Fibroblast of skin of right biceps (primary cell): ENCODE results near the gene RNF115.
"Not testable (repeated sequence)": the region's sequence is repeated elsewhere in the genome, so short reads cannot be mapped to it uniquely, and the experiment has no call there.

Experiments used
- DNase-seq: peaks from one replicate; pipeline ENCODE4 v3.0.0-alpha.2; 2013

Gene RNF115

DNA sequence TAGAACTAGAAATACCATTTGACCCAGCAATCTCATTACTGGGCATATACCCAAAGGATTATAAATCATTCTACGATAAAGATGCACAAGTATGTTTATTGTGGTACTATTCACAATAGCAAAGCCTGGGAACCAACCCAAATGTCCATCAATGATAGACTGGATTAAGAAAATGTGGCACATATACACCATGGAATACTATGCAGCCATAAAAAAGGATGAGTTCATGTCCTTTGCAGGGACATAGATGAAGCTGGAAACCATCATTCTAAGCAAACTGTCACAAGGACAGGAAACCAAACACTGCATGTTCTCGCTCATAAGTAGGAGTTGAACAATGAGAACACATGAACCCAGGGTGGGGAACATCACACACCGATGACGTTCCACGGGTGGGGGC, 97.7 kb downstream of the RNF115 start:
- DNase-seq: not testable (repeated sequence)

DNA sequence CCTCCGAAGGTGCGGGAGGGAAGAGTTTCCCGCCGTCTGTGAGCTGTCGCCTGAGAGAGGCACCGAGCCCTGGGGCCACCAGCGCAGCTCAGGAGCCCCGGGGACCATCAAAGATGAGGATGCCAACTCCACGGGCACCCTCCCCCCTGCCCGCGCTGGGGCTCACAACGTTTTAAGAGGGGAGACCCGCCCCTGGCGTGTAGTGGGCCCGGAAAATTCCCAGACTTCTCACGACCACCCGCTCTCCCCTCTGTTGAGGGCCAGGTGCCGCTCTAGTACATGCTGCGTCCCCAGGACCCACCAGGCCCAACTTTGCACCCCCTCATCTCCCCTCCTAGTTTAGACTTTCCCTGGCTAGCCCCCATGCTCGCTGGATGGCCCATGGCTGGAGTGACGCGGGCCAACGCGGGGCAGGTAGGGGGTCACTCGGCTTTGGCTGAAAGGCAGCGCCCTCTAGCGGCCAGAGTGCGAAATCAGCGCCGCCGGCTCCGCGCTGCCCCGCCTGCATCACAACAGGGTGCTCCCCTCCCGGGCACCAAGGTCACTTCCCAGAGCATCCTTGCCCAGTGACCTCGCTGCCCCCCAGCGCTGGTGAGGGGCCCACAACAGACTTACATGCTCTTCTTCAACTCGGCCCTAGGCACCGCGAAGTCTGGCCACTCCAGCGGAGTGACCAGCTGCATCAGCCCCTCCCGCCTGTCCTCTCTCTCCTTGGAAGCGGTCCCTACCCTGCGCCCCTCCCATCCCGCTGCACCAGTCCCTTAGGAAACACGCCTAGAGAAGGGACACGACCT, 102.8 kb downstream of the RNF115 start:
- DNase-seq: peak; percentile 67

DNA sequence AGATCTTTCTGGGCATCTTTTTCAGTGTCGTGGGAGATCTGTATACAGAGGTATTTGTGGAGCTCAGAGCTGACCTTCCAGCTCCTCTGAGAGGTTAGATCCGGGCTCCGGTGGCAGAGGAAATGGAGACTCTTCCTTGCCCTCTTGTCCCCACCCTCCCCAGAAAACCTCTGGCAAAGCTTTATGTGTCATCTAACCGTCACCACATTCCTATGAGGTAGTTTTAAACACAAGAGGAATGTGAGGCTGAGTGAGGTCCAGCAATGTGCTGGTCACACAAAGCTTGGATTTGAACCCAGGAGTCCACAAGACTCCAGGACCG, 103.4 kb downstream of the RNF115 start:
- peak; percentile 91 for DNase-seq

DNA sequence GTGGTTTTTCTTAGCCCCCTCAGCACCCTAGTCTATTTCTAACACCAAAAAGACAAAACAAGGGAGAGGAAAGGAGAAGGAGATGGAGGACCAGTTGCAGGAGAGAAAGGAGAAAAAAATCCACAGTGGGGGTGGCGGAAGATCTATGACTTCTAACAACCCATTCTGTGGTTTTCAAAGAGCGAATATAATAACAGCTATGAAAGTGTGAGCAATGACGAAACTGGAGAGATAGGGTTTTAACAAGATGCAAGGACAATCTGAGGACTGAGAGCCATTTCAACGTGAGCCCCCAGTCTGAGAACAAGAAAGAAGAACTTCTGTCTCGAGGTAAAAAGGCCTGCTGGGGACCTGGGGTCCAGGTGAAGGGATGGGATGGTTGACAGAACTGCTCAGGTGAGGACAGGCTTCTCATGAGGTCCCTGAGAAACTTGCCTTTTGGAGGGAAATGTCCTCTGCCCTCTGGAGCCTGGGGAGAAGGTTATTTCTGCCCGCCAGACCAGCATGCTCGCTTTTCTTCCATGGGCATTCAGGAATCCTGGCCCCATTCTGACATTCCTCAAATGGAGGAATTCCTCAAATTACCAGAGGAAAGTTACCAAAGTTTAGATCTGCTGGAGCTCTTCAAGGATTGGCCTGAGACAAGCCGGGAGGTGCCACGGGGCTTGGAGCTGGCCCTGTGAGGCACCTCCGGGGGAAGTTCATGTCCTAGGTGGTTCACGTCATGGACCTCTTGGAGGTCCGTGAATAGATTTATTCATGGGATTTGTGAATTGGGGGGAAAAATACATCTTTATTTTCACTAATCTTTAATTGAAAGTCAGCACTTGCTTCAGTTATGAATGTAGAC, 104.4 kb downstream of the RNF115 start, which contains the start of gene CD160:
CD160 (plus strand) TSS at position 270 of the 850 bp plus-strand sequence. CDS start 8,829 bp downstream, outside the sequence.
- no peak for DNase-seq

DNA sequence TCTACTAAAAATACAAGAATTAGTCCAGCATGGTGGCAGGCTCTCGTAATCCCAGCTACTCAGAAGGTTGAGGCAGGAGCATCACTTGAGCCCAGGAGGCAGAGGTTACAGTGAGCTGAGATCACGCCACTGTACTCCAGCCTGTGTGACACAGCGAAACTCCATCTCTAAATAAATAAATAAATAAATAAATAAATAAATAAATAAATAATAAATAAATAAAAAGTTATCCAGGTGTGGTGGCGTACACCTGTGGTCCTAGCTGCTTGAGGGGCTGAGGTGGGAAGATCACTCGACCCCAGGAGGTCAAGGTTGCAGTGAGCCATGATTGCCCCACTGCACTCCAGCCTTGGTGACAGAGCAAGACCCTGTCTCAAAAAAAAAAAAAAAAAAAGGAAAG, 105.4 kb downstream of the RNF115 start:
- not testable (repeated sequence) for DNase-seq

DNA sequence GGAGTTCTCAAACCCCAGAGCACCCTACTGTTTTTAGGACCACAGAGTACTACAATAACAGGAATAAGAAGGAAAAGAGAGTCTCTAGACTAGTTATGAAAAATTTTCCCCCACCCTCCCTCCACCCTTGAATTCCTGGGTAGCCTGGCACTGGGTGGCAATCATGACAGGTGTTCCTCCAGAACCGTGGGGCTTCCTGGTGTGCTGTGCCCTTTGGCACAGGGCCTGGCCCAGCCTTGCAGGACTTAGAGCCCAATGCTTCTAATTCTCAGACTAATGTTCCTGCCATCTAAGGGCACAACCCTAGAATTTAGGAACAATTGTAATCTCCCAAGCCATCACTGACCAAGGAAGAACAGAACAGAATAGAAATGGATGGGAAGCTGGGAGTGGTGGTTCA, 106.1 kb downstream of the RNF115 start:
- DNase-seq: no peak

DNA sequence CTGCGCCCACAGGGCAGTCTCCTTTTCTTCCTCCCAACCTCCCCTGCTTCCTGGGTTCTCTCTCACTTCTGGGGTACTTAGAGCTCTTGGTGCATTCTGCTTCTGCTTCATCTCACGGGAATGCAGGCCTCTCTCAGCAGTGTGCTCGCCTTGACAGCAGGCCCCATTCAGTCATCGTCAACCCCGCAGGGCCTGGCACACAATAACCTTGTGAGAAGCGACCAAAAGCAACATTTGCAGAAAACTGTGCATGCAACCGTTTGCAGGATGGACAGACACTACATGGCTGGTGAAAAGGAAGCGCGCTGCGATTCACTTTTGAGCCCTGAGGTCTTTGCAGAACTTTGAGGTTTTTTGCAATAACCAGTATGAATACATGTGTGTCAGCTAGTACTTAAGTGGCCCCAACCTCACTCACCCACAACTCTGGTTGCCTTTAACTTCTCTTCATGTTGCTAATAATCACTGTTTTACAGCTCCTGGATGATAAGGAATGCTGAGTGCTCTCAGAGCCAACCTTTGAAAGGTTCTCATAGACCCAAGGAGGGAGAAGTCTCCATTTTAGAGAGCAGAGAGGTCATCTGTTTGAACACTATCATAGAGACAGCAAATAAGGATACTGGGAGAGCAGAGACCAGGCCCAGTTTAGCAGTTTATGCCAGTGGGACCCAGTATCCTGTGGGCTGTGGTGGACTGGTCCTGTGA, 107.1 kb downstream of the RNF115 start:
- DNase-seq: no peak

DNA sequence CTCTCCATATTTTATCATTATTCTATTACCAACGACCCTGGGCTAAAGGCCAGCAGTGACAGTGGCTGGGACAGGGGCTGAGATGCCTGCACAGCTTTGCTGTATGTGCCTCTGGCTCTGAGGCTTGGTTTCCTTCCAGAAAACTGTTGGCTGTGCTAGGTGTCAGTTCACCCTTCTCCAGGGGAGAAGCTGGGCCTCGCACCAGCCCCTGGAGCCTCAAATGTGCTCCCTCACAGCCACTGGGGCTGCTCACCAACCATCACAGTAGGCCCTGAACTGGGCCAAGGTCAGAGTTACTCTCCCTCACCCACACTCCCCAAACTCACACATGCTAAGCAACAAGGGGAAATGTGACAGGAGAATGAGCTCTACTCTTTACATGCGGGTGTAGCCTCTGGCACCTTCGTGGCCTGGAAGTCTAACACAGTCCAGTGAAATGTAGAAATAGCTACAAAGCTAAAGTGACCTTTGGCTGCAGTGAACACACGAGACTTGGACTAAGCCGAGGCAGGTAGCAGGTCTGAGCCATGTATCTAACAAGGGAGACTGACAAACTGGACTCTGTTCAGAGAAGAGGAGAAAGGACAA, 109.3 kb downstream of the RNF115 start:
- no peak for DNase-seq

DNA sequence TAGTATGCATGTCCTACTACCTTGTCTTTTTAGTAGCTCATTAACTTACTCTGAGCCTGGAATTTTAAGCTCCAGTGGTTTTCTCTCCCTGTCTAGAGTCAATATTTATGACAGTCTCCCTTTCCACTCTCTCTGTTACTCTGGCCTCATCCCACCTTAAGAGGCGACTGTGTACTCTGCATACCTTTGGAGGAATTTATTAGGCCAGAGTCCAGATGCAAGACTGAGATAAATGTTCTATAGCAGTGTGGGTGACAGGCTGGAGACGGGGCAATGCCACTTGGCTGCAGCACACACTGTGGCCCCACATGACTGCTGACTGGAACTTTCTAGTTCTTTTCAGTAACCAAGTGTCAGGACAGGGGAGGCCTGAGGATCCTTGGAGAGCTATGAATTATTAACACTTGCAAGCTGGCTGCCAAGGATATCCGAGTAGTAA, 112.7 kb downstream of the RNF115 start:
- DNase-seq: no peak

DNA sequence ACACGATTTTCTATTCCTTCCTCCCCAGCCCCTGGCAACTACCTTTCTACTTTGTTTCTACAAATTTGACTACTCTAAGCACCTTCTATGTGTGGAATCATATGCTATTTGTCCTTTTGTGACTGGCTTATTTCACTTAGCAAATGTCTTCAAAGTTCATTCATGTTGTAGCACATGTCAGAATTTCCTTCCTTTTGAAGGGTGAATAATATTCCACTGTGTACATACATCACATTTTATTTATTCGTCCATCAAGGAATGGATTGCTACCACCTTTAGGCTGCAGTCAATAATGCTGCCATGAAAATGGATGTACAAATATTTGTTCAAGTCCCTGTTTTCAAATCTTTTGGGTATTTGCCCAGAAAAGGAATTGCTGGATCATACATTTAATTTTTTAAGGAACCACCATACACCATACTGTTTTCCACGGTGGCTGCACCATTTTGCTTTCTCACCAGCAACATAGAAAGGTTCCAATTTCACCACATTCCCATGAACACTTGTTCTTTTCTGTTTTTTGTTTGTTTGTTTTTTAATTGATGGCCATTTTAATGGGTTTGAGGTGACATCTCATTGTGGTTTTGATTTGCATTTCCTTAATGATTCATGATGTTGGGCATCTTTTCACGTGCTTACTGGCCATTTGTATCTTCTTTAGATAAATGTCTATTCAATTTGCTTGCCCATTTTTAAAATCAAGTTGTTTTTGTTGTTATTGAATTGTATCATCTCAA, 113.4 kb downstream of the RNF115 start:
- no peak for DNase-seq

DNA sequence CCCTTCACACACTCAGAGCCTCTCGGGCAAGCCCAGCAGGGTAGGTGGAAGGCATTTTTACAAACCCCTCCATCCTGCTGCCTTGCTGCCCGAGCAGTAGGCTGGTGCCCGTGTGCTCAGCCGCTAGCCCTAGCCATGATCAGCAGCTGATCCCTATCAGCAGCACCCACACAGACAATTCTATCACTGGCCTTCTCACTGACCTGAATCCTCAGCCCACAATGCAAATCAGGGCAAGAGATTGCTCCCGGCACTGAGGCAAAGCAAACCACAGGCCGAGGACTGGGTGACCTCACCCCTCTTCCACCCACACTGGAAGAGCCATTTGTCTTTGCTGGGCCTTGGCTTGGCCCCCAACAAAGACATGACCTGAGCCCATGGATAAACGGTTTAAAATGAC, 115.8 kb downstream of the RNF115 start:
- no peak for DNase-seq

DNA sequence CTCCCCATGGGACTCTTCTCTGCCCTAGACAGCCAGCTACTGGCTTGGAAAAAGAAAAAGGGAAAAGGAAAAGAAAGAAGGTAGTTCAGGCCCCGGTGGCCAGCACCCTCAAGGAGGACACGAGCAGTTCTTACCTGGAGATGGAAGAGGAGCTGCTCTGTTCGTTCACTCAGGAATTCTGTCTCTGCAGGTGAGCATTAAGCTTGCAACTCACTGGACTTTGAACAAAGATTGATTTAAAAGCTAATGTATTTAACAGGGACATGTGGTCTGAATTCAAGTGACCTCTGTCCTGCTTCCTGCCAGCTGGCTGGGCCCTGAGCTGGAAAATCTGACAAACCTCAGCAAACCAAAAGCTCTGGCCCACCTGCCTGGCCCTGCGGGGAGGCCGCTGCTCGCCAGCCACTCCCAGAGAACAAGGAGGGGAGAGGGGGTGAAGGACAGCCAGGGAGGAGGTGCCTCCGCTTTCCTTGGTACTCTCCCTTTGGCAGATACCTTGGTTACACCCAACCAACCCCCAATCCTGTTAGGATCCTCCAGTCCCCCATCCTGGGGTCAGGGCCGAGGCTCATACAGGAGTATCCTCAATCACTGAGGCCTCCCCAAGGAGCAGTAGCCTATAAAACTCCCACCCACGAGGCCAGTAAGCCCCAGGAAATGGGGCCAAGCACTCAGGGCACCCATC, 116.6 kb downstream of the RNF115 start, which contains the start of gene PDZK1:
PDZK1 (minus strand) TSS at position 186 of the 685 bp plus-strand sequence. CDS start 19,347 bp downstream, outside the sequence.
- no peak for DNase-seq

DNA sequence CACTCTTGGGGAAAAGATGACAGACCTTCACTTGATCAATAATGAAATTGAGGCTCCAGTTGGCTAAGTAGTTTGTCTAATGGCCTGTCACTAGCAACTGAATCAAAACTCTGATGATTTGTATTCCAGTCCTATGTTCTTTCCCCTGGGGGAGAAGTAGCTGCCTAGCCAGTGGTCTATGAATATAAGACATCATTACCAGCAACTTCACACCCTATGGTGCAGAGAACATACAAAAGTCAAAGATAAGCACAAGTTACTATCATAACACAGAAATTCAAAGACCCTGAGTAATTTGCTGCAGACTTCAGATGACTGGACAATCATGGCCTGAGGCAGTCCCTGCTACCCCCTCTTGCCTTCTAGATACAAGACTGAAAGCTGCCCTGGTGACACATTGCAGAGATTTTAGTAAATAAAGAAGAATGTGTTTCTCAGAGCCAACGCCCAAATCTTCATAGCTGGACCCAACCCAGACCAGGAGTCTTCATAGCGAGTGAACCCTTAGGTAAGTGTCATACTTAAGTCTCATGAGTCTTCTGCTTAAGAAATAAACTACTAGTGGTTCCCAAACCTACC, 117.7 kb downstream of the RNF115 start:
- peak; percentile 61 for DNase-seq

DNA sequence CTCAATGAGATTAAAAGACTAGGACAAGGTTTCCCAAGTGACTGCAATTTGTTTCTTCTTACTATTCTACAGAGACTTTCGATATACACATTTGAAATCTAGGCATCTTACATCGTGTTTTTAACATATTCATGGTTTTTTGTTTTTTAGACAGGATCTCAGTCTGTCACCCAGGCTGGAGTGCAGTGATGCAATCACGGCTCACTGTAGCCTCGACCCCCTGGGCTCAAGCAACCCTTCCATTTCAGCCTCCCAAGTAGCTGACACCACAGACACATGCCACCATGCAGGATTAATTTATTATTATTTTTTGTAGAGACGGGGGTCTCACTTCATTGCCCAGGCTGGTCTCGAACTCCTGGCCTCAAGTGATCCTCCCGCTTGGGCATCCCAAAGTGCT, 118.3 kb downstream of the RNF115 start:
- DNase-seq: no peak

DNA sequence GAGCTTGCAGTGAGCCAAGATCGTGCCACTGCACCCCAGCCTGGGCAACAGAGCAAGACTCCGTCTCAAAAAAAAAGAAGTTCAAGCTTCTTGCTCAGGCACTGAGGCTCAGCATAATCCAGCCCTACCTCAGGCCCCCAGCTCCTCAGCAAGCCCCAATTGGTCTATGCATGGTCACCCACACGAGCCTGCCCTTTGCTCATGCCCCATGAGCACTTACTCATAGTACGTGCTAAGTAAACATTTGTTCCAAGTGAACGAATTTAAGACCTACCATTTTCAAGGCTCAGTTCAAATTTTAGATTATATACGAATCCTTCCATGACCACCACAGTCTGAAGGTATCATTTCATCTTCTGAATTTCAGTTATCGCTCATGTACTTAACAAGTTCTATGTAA, 121.1 kb downstream of the RNF115 start:
- DNase-seq: no peak

DNA sequence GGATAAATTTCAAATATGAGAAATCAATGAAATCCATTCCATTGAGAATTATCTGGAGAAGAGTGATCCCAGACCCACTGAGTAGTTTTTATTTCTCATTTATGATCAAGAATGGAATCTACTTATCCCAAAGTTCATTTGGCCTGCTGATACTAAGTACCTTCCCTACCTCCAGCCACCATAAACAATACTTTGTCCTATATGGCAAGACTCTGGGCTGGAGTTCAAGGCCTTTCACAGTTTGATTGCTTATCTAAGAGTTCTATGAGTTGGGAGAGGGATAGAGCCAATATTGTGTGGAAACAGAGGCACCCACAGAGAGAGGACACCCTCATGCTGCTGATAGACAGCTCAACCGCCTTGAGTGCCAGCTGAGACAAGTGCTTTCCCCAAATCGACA, 121.8 kb downstream of the RNF115 start:
- no peak for DNase-seq

DNA sequence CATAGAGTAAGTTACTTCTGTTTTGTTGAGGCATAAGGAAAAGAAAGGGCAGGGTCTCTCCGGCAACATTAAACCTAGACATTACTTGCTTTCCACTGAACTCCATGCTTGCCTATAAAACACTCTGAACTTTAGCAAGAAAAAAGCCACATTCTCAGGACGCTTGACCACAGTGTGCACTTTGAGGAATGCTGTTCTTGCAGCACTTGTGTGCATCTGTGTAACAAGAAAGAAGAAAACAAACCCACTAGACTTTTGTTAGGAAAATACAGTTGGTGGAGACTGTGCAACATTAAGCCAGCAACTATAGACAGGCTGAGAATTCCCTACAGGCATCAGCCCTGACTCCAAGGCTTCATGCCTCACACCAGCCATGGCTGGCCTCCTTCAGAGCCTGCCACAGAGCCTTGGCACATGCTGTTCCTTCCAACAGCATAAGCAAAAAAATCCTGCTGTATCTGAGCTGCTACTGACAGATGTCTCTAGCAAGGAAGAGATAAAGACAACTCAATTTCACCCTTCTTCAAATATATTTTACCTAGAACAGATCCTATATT, 122.5 kb downstream of the RNF115 start:
- DNase-seq: no peak

DNA sequence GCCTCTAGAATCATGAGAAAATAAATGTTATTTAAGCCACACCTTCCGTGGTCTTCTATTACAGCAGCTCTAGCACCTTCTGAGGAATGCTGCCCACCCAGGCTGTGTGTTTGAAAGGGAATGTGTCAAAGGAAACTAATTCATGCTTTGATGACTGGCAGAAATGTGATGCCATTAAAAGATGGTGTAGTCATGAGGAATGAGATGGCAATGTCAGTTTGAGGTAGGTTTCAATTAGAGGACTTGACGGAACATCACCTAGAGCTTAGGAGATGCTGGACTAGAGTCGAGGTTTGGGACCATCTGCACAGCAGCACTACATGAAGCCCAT, 127.3 kb downstream of the RNF115 start:
- DNase-seq: no peak

DNA sequence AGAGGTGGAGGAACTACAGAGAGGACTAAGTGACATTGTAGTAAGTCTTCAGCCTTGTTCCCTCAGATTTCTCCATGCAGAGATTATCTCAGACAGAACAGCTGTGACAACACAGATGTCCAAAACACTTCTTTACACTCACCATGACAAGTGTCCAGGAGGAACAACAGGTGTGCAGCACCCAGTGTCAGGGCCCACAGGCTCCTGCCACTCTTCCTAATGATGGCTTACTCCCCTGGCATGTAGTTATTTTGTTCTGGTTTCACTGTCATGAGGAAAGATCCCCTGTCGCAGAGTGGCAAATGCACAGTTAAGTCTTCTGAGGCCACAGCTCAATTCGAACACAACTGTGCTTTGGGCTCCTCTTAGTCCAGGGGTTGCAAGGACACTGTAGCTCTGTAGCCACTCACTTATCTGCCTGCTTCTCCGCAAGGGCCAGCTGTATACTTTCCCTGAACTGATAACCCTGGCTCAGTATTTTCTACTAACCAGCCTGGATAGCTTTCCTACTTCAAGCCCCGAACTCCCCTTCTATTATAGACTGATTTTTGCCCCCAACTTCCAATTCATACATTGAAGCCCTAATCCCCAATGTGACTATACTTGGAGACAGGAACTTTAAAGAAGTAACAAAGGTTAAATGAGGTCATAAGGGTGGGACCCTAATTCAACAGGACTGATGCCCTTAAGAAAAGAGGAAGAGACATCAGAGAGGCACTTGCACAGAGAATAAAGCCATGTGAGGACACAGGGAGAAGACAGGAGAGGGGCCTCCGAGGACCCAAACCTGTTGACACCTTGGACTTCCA, 127.9 kb downstream of the RNF115 start:
- no peak for DNase-seq

DNA sequence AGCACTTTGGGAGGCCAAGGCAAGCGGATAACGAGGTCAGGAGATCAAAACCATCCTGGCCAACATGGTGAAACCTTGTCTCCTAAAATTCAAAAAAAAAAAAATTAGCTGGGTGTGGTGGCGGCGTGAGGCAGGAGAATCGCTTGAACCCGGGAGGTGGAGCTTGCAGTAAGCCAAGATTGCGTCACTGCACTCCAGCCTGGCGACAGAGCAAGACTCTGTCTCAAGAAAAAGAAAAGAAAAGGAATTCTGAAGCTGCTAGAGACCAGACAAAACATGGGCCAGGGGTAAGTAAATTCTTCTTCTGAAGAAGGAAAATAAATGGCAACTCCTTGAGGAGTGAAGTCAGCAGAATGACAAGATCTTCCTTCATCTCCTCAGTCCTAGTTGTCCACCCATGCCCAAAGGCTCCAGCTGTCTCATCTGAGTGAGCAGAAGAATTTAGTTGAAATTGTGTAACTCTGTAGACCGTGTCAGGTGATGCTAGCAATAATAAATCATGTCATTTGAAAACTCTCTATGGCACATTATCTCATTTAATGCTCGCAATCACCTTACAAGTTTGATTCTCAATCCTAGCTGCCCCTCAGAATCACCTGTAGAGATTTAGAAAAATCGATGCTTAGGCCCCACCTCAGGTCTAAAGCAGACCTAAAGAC, 131.0 kb downstream of the RNF115 start:
- DNase-seq: no peak
